GM19438 (cell line): ENCODE data around the gene ADAM12.
A peak's percentile ranks its signal among the peaks of the same experiment; 100 is the strongest.
"Not testable (repeated sequence)": the region's sequence is repeated elsewhere in the genome, so short reads cannot be mapped to it uniquely, and the experiment has no call there.

Experiments used
- ATAC-seq: cut with Tn5 transposase; IDR thresholded peaks from one replicate; pipeline ENCODE4 v1.9.1; 2021; ENCODE audit warnings: low read depth; ENCODE audit not compliant: unreplicated experiment

The ADAM12 gene

DNA sequence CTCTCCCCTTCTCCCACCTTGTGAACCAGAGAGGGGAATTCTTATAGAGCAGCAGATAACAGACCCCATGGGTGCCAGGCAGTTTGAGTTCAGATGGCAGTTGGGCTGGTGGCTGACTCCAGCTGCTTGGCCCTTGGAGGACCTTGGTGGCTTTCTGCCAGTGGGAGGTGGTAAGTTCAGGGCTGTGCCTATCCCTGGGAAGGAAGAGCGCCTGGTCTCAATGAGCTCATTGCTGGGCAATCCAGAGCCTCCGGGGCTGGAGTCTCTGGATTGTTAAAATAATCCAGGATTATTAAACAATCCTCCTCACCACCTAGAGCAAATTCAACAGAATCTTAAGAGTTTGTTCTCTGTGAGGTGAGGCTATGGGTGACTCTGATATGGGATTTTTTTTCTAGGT lies 386.7 kb downstream of the ADAM12 start:
- ATAC-seq, result no peak

DNA sequence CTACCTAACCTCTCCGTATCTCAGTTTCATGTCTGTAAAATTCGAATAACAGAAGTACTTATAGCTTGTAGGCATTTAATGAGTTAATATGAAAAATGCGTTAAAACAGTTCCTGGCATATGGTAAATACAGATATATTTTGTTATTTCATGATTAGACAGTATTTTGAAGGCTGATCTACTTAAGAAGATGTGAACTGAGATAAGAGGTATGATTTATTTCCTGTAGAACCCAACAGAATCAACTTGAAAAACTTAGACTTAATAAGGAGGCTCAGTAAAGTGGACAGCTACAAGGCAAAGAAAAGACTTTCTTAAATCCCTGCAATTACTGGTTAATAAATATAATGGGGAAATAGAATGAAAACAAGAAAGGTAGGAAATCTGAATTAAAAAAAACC lies 388.6 kb downstream of the ADAM12 start:
- ATAC-seq, result no peak

DNA sequence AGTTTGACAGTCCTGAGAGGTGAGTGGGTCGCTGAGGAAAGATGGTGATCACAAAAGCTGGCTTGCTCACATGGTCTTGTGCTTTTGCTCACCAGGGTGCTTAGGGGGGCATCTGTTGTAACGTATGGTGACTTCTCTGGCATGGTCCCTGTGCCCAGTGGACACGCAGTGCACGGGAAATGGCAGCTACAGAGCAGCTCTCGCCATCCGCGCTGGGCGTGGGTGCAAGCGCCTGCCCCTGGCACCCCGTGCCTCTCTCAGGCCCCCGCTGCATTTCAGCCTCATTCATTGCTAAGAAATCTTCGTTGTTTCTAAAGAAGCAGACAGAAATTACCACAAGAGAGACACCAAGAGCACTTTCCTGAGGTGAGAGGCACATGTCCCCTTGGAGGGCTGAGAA lies 390.7 kb downstream of the ADAM12 start:
- no peak for ATAC-seq

DNA sequence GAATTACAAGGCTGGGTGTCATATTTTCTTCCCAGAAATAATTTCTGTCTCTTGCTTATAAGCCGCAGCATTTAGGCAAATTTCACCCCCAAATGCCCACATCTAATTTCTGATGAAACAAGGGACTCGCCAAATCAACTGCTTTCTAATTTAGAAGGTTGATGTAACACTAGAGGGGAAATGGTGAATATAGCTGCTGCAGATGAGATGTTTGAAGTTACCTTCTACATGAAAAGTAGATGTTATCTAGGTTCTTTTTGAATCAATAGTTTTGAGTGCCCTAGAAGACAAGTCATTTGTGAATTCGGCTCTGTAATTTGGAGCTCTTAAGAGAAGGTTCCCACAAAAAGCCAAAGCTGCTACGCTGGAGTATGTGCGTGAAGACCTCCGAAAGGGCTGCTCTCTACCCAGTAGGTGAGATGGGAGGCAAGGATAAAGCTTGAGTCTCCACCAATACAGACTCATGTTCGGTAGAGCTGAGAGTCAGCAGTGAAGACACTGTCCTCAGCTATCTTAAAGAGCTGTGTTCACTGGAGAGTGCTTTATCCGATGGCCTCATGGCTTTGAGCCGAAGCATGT lies 392.5 kb downstream of the ADAM12 start:
- ATAC-seq, result no peak

DNA sequence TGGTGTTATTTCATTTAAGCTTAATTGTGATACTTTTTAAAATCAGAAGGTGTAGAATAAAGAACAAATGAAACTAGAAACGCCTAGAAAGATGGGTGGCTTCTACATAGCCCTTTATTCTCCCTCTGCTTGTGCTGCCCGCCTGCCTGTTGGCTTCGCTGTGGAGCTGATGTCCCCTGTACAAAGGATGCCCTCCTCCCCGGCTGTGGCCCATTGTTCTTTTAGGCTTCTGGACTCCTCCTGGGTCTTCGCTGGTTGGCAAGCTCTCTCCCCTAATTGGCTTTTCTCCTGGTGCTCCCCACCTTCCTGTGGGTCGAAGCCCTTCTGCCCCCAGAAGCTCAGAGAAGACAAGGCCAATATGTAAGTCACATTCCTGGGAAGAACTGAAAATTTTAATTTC lies 393.7 kb downstream of the ADAM12 start:
- ATAC-seq, result no peak

DNA sequence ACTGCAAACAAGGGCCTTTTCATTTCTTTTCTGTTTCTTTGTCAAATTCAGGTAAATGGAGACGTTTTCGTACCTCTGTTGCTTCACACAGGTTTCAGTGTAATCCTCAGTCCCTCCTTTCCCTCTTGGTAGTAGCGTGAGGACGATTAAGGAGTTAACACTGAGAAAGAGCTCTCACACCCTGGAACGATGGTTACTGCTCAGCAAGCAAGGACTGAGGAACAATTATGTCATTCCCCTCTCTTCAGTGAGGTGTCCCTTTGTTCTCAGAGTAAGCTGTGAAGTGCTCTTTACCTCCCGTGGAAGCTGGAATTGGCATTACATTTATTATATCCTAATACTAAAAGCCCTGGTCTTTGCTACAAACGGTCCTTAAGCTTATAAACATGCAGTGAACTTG lies 396.0 kb downstream of the ADAM12 start:
- ATAC-seq, result no peak

DNA sequence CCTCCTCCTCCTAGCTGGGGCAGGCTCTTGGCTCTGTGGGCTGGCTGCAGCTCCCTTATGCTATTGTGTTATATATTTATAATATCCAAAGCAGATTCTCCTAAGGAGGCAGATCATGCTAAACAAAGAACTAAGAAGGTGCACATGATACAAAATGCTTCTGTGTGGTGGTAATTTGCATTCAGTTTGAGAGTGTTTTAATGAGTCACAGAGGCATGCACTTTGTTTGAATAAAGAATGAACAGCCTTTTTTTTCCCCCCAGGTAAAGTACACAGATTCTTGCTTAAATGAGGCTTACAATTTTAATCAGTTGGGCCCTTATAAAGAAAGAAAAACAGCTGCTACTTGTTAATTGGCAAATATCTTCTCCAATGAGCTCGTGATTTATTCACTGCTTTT lies 396.9 kb downstream of the ADAM12 start:
- ATAC-seq, result no peak

DNA sequence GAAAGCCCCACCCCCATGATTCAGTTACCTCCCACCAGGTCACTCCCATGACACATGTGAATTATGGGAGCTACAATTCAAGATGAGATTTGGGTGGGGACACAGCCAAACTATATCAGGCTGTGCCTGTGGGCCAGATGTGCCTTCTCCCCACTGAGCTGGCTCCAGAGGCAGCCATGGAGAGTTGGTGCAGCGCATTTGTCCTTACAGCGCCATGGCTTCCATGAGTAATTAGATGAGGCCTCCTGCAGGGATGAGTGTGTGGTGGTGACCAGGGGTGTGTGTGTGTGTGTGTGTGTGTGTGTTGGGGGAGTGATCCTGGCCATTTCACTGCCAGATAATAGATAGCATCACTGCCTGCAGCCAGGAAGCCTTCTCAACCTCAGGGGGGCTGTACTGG lies 397.3 kb downstream of the ADAM12 start:
- no peak for ATAC-seq

DNA sequence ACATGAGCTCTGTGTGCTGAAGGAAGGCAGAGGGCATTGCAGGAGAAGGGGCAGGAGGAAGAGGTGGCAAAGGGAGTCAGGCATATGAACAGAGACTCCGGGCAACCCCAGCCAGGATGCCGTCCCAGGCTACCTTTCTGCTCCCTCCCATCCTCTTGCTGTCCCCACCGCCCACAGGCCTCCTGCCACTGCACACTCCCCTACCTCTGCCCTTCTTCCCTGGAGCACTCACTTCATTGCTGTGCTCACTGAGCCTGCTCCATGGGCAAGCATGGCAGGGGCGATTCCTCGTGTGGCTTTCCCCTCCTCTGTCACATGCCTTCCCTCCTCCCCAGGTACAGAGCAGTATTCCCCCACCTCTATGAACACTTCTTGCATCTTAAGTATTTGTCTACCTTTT lies 398.5 kb downstream of the ADAM12 start:
- ATAC-seq, result no peak

DNA sequence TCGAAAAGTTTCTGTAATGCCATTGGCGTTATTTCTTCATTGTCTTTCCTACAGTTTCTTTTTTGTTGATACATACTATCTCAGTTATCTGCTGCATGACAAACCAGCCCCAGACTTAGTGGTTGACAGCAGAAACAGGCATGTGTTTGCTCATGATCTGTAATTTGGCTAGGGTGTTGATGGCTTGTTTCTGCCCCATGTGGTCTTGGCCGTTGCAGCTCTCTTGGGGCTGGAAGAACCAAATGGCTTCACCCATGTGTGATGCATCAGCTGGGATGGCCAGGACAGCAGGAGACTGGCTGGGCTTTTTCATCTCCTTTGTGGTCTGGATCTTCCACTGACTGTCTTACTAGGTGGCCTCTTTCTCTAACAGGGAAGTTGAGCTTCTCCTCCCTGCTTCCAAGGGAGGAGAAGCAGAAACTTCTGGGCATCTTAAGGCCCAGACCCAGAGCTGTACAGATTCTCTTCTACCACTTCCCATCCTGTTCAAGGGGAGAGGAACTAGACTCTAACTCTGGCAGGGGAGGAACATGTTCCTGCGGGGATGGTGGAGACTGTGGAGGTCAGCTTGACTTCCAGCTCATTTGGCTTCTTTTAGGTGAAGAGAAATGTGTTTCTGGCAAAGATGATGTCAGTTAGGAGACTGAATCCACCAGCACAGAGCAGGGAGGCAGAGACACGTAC lies 402.6 kb downstream of the ADAM12 start:
- ATAC-seq, result no peak

DNA sequence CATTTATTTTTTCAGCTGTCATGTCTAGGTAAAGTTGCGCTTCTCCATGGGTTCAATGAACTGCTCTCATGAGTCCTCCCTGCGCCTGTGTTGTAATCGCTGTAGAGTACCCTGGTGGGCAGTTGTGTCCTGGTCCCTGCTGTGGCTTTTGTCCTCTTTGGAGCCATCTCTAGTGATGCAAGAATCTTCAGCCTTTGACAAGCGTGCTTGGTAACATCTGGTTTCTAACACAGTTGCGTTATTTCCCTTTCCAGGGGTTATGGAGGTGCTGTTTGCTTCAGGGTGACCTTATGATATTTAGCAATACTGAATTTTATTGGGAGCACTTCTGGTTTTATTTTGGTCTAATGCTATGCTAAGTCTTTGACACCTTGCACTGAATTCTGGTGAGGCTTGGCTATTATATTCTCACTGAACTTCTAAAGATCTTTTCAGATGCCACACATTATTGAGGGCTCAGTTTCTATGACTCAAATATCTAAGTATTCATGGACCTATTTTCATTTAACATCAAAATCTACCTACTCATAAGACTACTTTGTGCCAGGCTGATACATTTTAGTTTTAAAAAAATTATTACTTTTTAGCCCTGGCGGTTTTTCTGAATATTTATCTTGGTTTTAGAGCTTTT lies 403.3 kb downstream of the ADAM12 start:
- no peak for ATAC-seq

DNA sequence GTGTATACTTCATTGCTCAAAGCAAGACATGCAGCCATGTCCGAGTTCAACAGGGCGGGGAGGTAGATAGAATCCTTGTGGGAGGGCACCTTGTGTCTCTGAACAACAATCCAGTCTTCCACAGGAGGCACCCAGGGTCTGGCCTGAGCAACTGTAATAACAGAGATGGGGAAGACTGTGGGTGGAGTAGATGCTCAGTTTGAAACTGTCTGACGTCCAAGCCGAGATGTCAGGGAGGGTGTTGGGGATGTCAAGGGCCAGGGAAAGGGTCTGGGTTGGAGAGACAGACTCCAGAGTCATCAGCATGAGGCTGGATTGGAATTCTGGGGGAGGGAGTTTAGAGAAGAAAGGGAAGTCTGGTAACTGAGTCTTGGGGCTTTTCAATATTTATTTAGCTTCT lies 403.9 kb downstream of the ADAM12 start:
- no peak for ATAC-seq

DNA sequence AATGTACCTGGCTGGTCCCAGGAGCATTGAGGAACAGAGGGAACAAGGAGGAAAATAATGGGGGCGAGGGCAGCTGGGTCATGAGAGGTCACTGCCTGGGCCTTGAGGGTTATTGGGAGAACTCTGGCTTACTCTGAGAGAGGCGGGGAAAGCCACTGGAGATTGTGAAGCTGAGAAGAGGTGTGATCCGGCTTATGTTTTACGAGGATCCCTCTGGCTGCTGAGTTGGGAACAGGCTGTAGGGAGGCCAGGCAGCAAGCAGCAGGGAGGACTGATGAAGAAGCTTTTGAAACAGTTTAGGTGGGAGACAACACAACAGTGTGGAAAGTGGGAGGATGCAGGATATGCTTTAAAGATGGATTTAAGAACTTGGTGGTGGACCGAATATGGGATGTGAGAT lies 404.6 kb downstream of the ADAM12 start:
- ATAC-seq, result no peak

DNA sequence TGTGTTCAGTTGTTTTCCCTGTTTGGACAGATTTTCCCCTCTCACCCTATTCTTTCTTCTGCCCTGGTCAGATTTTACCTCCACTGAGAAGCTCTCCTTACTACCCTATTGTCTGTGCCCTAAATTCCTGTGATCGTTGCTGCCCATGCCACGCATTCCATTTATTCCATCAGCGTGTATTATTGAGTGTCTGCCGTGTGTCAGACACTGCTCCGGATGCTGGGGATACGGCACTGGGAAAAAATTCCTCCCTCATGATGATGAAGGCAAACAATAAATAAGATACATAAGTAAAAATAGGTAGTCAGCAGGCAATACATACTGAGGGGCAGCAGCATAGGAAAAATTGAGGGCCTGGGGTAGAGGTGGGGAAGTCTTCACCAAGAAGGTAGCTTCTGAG lies 405.1 kb downstream of the ADAM12 start:
- no peak for ATAC-seq

DNA sequence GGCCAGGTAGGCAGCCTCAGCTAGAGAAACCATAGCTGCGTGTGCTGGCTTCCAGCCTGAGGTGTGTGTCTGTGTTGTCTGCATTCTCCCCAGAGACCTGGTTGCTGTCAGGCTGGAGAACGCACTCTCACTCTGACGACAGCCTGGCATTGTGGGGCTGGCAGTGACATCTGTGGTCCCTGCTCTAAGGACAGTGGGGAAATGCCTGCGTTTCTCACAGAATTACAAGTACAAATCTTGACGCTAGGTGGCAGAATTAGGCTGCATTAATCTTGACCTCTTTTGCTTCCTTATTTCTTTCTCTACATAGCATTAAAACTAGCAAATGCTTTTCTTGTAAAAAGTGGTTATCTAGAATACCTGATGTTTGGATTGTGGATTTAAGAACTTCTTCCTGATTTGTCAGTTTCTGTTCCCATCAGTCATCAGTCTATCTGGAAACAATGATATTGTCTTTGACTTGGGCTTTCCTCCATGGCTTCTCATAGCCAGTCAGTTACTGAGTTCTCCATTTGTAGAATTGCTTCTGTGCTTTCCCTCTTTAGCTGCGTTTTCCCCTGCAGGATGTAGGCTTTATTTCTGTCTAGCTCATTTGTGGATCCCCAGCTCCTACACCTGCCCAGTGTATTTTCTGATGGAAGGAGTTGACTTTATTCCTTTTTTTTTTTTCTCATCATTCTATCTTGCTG lies 405.9 kb downstream of the ADAM12 start:
- peak; percentile 74 for ATAC-seq

DNA sequence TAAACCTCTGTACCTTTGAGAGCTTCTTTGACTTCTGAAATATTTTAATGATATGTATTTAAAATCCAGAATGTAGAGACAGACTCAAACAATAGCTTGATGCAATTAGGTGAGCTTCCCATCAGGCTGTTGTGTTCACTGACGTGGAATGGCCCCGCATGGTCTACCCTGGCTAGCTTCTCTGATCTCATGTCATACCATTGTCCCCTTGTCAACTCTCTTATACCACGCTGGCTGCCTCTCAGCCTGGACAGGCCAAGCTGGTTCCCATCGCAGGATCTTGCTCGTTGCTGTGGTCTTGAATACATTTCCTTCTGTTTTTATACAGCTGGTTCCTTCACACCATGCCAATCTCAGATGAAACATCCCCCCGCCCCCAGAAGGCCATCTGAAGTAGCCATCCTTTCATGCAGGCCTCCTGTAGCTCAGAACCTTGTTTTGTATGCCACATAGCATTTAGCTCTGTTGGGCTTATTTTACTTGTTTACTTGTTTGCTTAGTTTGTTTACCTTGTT lies 407.7 kb downstream of the ADAM12 start:
- no peak for ATAC-seq

DNA sequence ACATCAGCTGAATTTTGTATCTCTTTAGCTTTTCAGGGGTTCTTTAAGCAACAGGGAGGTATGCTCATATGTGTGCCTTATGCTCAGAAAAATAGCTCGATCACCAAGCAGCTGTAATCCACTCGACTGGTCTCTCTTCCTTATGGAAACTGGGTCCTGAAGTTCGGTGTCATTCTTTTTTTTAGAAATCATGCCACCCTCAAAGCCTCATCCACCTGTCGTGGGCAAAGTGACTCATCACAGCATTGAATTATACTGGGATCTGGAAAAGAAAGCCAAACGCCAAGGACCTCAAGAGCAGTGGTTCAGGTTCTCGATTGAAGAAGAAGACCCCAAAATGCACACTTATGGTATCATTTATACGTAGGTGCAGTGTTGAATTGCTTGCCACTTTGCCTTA lies 408.3 kb downstream of the ADAM12 start:
- no peak for ATAC-seq

DNA sequence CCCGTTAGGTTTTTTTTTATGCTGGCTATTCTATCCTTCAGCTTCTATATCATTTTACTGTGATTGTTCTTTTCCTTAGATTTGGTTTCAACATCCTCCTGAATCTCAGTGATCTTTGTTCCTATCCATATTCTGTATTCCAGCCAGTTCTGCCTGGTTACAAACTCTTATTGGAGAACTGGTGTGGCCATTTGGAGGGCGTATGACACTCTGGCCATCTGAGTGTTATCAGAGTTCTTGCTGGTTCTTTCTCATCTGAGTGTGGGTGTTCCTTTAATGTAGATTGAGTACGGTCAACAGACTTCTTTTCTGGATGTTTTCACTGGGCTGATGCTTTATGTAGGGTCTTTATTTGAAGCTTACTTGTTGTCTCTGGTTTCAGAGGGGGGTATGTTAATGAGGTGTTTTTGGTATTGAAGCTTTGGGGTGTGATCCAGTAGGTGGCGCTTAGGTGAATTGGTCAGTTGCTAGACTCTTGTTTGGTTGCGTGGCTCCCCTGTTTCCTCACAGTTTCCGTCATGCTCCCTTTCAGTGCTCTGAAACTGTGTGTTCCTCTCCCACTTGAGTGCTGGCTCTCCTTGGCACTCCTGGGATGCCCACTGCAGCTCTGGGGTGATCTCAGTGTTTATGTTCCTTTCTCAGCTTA lies 411.2 kb downstream of the ADAM12 start:
- no peak for ATAC-seq

DNA sequence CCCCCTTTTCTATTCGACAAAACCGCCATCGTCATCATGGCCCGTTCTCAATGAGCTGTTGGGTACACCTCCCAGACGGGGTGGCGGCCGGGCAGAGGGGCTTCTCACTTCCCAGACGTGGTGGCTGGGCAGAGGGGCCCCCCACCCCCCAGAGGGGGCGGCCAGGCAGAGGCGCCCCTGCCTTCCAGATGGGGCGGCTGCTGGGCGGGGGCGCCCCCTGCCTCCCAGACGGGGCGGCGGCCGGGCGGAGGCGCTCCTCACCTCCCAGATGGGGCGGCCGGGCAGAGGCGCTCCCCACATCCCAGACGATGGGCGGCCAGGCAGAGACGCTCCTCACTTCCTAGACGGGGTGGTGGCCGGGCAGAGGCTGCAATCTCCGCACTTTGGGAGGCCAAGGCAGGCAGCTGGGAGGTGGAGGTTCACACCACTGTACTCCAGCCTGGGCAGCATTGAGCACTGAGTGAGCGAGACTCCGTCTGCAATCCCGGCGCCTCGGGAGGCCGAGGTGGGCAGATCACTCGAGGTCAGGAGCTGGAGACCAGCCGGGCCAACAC lies 418.1 kb downstream of the ADAM12 start:
- ATAC-seq, result not testable (repeated sequence)

DNA sequence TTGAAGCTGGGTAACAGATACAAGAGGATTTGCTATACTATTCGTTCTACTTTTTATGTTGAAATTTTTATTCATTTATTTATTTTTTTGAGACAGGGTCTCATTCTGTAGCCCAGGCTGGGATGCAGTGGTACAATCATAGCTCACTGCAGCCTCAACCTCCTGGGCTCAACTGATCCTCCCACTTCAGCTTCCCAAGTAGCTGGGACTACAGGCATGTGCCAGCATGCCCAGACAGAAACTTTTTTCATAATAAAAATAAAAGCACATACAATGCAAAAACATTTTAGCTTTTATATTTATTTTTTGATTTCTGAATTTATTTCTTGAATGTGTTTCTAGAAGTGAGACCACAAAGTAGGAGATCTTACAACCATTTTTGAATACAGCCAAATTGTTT lies 420.7 kb downstream of the ADAM12 start:
- no peak for ATAC-seq

DNA sequence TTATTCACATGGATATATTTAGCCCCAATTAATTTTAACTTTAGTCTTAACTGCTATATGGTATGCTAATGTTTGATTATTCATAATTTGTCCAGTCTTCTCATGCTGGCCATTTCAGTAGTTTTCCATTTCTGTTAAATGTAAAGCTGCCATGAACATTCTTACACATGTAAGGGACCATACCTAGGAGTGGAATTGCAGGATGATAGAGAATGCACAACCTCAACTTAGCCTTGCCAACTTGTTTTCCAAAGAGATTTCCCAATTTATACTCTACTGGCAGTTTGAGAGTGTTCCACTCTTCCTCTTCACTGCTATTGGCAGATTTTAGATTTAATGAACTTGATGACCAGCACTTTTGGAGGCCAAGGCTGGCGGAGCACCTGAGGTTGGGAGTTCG lies 423.7 kb downstream of the ADAM12 start:
- no peak for ATAC-seq
